OCI-LY1 (cell line): ENCODE results near the gene AQP1.

Experiments used
- H2AFZ ChIP-seq: fragments of 200-600 bp; sonication (generic), shearing (Covaris generic); 2 replicates; pipeline ENCODE4 v1.6.0; 2014; ENCODE audit warnings: antibody characterized with exemption, mild to moderate bottlenecking, low read length
- H3F3A ChIP-seq: fragments of 200-600 bp; sonication (generic), shearing (Covaris generic); 2 replicates; pipeline ENCODE4 v1.6.0; 2014; ENCODE audit warnings: mild to moderate bottlenecking, antibody characterized with exemption, low read length, moderate library complexity; ENCODE audit not compliant: insufficient read depth
- H3K27ac ChIP-seq: fragments of 200-600 bp; sonication (generic); 2 replicates; pipeline ENCODE4 v1.5.1; 2014; ENCODE audit warnings: low read length, mixed run types, mild to moderate bottlenecking, low read depth; ENCODE audit not compliant: poor library complexity, severe bottlenecking
- H3K27me3 ChIP-seq: fragments of 200-600 bp; sonication (generic); 2 replicates; pipeline ENCODE4 v1.6.0; 2014; ENCODE audit warnings: antibody characterized with exemption, mild to moderate bottlenecking, low read length, moderate library complexity; ENCODE audit not compliant: insufficient read depth
- H3K36me3 ChIP-seq: fragments of 200-600 bp; sonication (generic); 2 replicates; pipeline ENCODE4 v1.6.1; 2014; ENCODE audit warnings: mild to moderate bottlenecking, antibody characterized with exemption, low read length, moderate library complexity, mixed read lengths; ENCODE audit not compliant: insufficient read depth
- H3K4me1 ChIP-seq: fragments of 200-600 bp; sonication (generic); 2 replicates; pipeline ENCODE4 v1.5.1; 2014; ENCODE audit warnings: mild to moderate bottlenecking, low read length, moderate library complexity; ENCODE audit not compliant: insufficient read depth, severe bottlenecking
- H3K4me2 ChIP-seq: fragments of 200-600 bp; sonication (generic), shearing (Covaris generic); 2 replicates; pipeline ENCODE4 v1.6.1; 2014; ENCODE audit warnings: low read length
- H3K4me3 ChIP-seq: fragments of 200-600 bp; sonication (generic); 2 replicates; pipeline ENCODE4 v1.5.1; 2014; ENCODE audit warnings: low read length, low read depth, mild to moderate bottlenecking, mixed read lengths; ENCODE audit not compliant: poor library complexity, severe bottlenecking
- H3K79me2 ChIP-seq: fragments of 200-600 bp; shearing (Covaris generic); 2 replicates; pipeline ENCODE4 v1.6.1; 2016; ENCODE audit warnings: mixed run types, low read length, mixed read lengths; ENCODE audit not compliant: insufficient read depth
- H3K9ac ChIP-seq: fragments of 200-600 bp; sonication (generic), shearing (Covaris generic); 2 replicates; pipeline ENCODE4 v1.6.1; 2014; ENCODE audit warnings: mild to moderate bottlenecking, low read length, mixed read lengths
- H3K9me2 ChIP-seq: fragments of 200-600 bp; sonication (generic), shearing (Covaris generic); 2 replicates; pipeline ENCODE4 v1.6.1; 2014; ENCODE audit warnings: low read depth, mild to moderate bottlenecking, low read length, mixed read lengths
- H3K9me3 ChIP-seq: fragments of 200-600 bp; shearing (Covaris generic); 2 replicates; pipeline ENCODE4 v1.6.1; 2014; ENCODE audit warnings: low read length, mixed read lengths
- H4K20me1 ChIP-seq: fragments of 200-600 bp; sonication (generic), shearing (Covaris generic); 2 replicates; pipeline ENCODE4 v1.6.0; 2016; ENCODE audit warnings: mild to moderate bottlenecking, low read length; ENCODE audit not compliant: insufficient read depth
- CTCF ChIP-seq: fragments of 200-600 bp; sonication (generic), shearing (Covaris generic); IDR thresholded peaks from 2 replicates; pipeline ENCODE4 v1.5.1; 2017; ENCODE audit warnings: mild to moderate bottlenecking, antibody characterized with exemption, low read length, moderate library complexity, mixed read lengths
- EZH2 ChIP-seq: fragments of 200-600 bp; sonication (generic), shearing (Covaris generic); IDR thresholded peaks from 2 replicates; pipeline ENCODE4 v1.8.0; 2017; ENCODE audit warnings: borderline replicate concordance, mixed run types, mild to moderate bottlenecking, antibody characterized with exemption, low read length, moderate library complexity, mixed read lengths

The AQP1 gene

GRCh38 chr7:30912986-30913811, 1.5 kb downstream of the AQP1 start:
- Histone ChIP-seq H3K79me2 (no peaks in the 10 kb centered on the region), H3K9me2 (no peaks in the 10 kb centered on the region), H4K20me1 (no peaks in the 10 kb centered on the region), H3K4me3 (no peak overlapping the region), H3K9me3 (no peaks in the 10 kb centered on the region), H3K4me2 (no peak overlapping the region), H3K36me3 (no peaks in the 10 kb centered on the region), H3F3A (no peaks in the 10 kb centered on the region), H2AFZ (no peak overlapping the region), H3K27ac (no peak overlapping the region), H3K27me3 (no peaks in the 10 kb centered on the region; the same call in 1 of the 2 replicates), H3K4me1 (no peaks in the 10 kb centered on the region), H3K9ac (no peak overlapping the region)
- no peak for TF ChIP-seq CTCF
- no peak for TF ChIP-seq EZH2

- no peak overlapping the region for H3K27ac ChIP-seq
Observed at GRCh38 chr7:30913821-30914515, 2.3 kb downstream of the AQP1 start.

GRCh38 chr7:30914596-30914995, 2.9 kb downstream of the AQP1 start:
- no peaks in the 10 kb centered on the region for H3F3A ChIP-seq
- H3K27ac ChIP-seq, result no peak overlapping the region
- no peaks in the 10 kb centered on the region for H3K4me1 ChIP-seq
- no peaks in the 10 kb centered on the region for H4K20me1 ChIP-seq
- no peaks in the 10 kb centered on the region for H3K36me3 ChIP-seq
- no peaks in the 10 kb centered on the region for H3K9me3 ChIP-seq
- H3K4me3 ChIP-seq, result no peak overlapping the region
- no peak overlapping the region for H3K9ac ChIP-seq
- H3K27me3 ChIP-seq, result peaks cover 4% of the 10 kb centered on the region; the same call in 1 of the 2 replicates
- no peaks in the 10 kb centered on the region for H3K9me2 ChIP-seq
- no peaks in the 10 kb centered on the region for H3K79me2 ChIP-seq
- TF ChIP-seq CTCF (no peak), EZH2 (no peak)
- no peak overlapping the region for H3K4me2 ChIP-seq
- H2AFZ ChIP-seq, result no peak overlapping the region

More at GRCh38 chr7:30913821-30914515, 2.3 kb downstream of the AQP1 start:
- Histone ChIP-seq H3K4me2 (no peak overlapping the region), H3K36me3 (no peaks in the 10 kb centered on the region), H2AFZ (no peak overlapping the region), H3K79me2 (no peaks in the 10 kb centered on the region), H3F3A (no peaks in the 10 kb centered on the region), H3K9me2 (no peaks in the 10 kb centered on the region), H3K9me3 (no peaks in the 10 kb centered on the region), H3K9ac (no peak overlapping the region), H3K4me1 (no peaks in the 10 kb centered on the region), H3K4me3 (no peak overlapping the region), H4K20me1 (no peaks in the 10 kb centered on the region), H3K27me3 (peaks cover 4% of the 10 kb centered on the region; the same call in 1 of the 2 replicates)
- TF ChIP-seq CTCF (no peak), EZH2 (no peak)
